ENCODE data around the gene MRPL21.

- TF ChIP-seq POLR2A (IDR thresholded peaks at IDR 0.05; ENCODE audit: low read depth, low read length) (no peak), POLR2AphosphoS5 (IDR thresholded peaks at IDR 0.05; ENCODE audit: low read depth, low read length) (no peak)
Measured at GRCh38 chr11:68934321-68934645, 30.7 kb upstream of the MRPL21 start.

Measured in GM12892 (cell line).